Endothelial cell of umbilical vein (primary cell): ENCODE results near the gene ROPN1. TPM values are rescaled to one million over a fixed set of nuclear protein-coding genes. Genes with fewer than 3 reads are reported as not detected.
"Not testable (repeated sequence)": the region's sequence is repeated elsewhere in the genome, so short reads cannot be mapped to it uniquely, and the experiment has no call there.

Experiments used
- BruUV-seq: library from RNA; stranded (reverse); fragments of 400-500 nt; replicated peaks from 2 replicates; lab custom pipeline; 2021; lab: Mats Ljungman, UMichigan
- CTCF ChIA-PET: fragments of 300-600, 350-600 bp; sonication (Branson Sonifier 250); formaldehyde crosslinking; loops from one replicate; lab custom pipeline; 2021; ENCODE audit warnings: antibody characterized with exemption, inconsistent platforms; lab: Charles Lee
- POLR2A ChIA-PET: fragments of 300-600, 350-600 bp; sonication (Branson Sonifier 250); formaldehyde crosslinking; loops from one replicate; lab custom pipeline; 2021; ENCODE audit warnings: antibody characterized with exemption, inconsistent platforms; lab: Charles Lee
- DNase-seq: peaks from one replicate; pipeline ENCODE4 v3.0.0-alpha.2; 2011; ENCODE audit warnings: low read depth, low spot score
- FAIRE-seq: peaks from 2 replicates; lab custom pipeline; 2011; peaks lifted over from hg19 to GRCh38; lab: Jason Lieb, UNC
- H2AFZ ChIP-seq: 2 replicates; pipeline ENCODE4 v1.6.0; 2012; ENCODE audit warnings: low read depth, low read length, control low read depth, inconsistent platforms
- H3K27ac ChIP-seq: 2 replicates; pipeline ENCODE4 v1.5.1; 2011; ENCODE audit warnings: low read depth, mild to moderate bottlenecking, control low read depth, low read length, moderate library complexity; ENCODE audit not compliant: insufficient read depth
- H3K27me3 ChIP-seq, 2 experiments: 2 replicates each; pipeline versions ENCODE4 v1.6.0 to v1.6.1; 2011; ENCODE audit warnings: low read length in 2 of 2, mixed read lengths in 1 of 2; ENCODE audit not compliant: control insufficient read depth in 2 of 2, insufficient read depth in 2 of 2
- H3K36me3 ChIP-seq, 2 experiments: 2 replicates in 1 of 2; 3 replicates in 1 of 2; pipeline ENCODE4 v1.5.1; 2011; ENCODE audit warnings: low read length in 2 of 2, mild to moderate bottlenecking in 1 of 2, moderate library complexity in 1 of 2; ENCODE audit not compliant: control insufficient read depth in 2 of 2, insufficient read depth in 2 of 2; ENCODE audit errors: extremely low read depth in 1 of 2
- H3K4me1 ChIP-seq: 3 replicates; pipeline ENCODE4 v1.5.1; 2011; ENCODE audit warnings: mild to moderate bottlenecking, low read length; ENCODE audit not compliant: control insufficient read depth, insufficient read depth; ENCODE audit errors: extremely low read depth
- H3K4me2 ChIP-seq: 2 replicates; pipeline ENCODE4 v1.6.1; 2011; ENCODE audit warnings: low read length, control low read depth, mixed read lengths; ENCODE audit not compliant: insufficient read depth
- H3K4me3 ChIP-seq, 3 experiments: fragments of 200-600 bp in 1 of 3; sonication (generic), shearing (Covaris generic) in 1 of 3; replicated peaks in 1 of 3; 2 replicates each; pipeline ENCODE4 v1.5.1; 2011 to 2016; ENCODE audit warnings: control low read depth in 3 of 3, low read length in 3 of 3, mild to moderate bottlenecking in 2 of 3, inconsistent platforms in 1 of 3, low read depth in 1 of 3, moderate library complexity in 1 of 3; ENCODE audit not compliant: insufficient read depth in 1 of 3
- H3K79me2 ChIP-seq: 2 replicates; pipeline ENCODE4 v1.6.0; 2012; ENCODE audit warnings: low read length, inconsistent platforms; ENCODE audit not compliant: control insufficient read depth, insufficient read depth
- H3K9ac ChIP-seq: replicated peaks from 2 replicates; pipeline ENCODE3; 2011; ENCODE audit warnings: low read length, control low read depth; ENCODE audit not compliant: insufficient read depth; ENCODE audit errors: extremely low read depth
- H3K9me1 ChIP-seq: replicated peaks from 3 replicates; pipeline ENCODE4 v1.6.0; 2011; ENCODE audit warnings: mild to moderate bottlenecking, low read length; ENCODE audit not compliant: control insufficient read depth, insufficient read depth; ENCODE audit errors: extremely low read depth
- H3K9me3 ChIP-seq: replicated peaks from 2 replicates; pipeline ENCODE4 v1.5.1; 2012; ENCODE audit warnings: low read length, inconsistent platforms; ENCODE audit not compliant: control insufficient read depth, insufficient read depth
- H4K20me1 ChIP-seq: replicated peaks from 2 replicates; pipeline ENCODE3; 2011; ENCODE audit warnings: mild to moderate bottlenecking, low read length; ENCODE audit not compliant: control insufficient read depth, insufficient read depth; ENCODE audit errors: extremely low read depth
- GATA2 ChIP-seq: IDR thresholded peaks from 2 replicates; pipeline ENCODE4 v1.7.0; 2011; ENCODE audit warnings: low read depth, mild to moderate bottlenecking, moderate library complexity, mixed read lengths, low read length; ENCODE audit not compliant: insufficient read length, insufficient read depth
- JUN ChIP-seq: IDR thresholded peaks from 2 replicates; pipeline ENCODE4 v1.6.1; 2011; ENCODE audit warnings: borderline replicate concordance, low read depth; ENCODE audit not compliant: insufficient read length, insufficient read depth
- MYC ChIP-seq: IDR thresholded peaks from one replicate; pipeline ENCODE4 v1.6.1; 2011; ENCODE audit warnings: mild to moderate bottlenecking, low read depth, low read length
- POLR2AphosphoS5 ChIP-seq: IDR thresholded peaks from 2 replicates; pipeline ENCODE4 v1.6.1; 2012; ENCODE audit warnings: low read depth, mild to moderate bottlenecking, control low read depth, low read length, moderate library complexity; ENCODE audit not compliant: insufficient read depth
- dilution Hi-C: fragments of 300-500 bp; cut with MboI; formaldehyde crosslinking; loops from one replicate; pipeline ENCODE4 v1.15.0; 2019; ENCODE audit warnings: low sequenced_read_pairs; ENCODE audit not compliant: extremely low pct_ligation_motif_present
- intact Hi-C: fragments of 100-400 bp; cut with micrococcal nuclease; formaldehyde crosslinking; loops from one replicate; pipeline ENCODE4 v1.10.0; 2022
- polyA plus RNA-seq, 4 experiments: library from polyadenylated mRNA; depleted of rRNA in 3 of 4; stranded (reverse) in 3 of 4; unstranded in 1 of 4; fragments of >200 nt; gene quantifications; 2 replicates each; pipeline versions ENCODE4 v1.2.1 to v1.2.3, GENCODE V29; 2011 to 2012; ENCODE audit warnings: missing spikeins in 1 of 4
- total RNA-seq: library from RNA; stranded (reverse); gene quantifications from 2 replicates; pipeline ENCODE4 v1.2.3, GENCODE V29; 2021
- TF ChIP-seq, protein P1 (sequence below): IDR thresholded peaks from 2 replicates; pipeline ENCODE4 v1.6.1; 2011; ENCODE audit not compliant: insufficient read depth, insufficient read length

Gene ROPN1
- total and polyA plus RNA-seq, 2 donors (not counting 3 experiments of a cell fraction or from before 2014, with no cell fraction given), result not detected

DNA sequence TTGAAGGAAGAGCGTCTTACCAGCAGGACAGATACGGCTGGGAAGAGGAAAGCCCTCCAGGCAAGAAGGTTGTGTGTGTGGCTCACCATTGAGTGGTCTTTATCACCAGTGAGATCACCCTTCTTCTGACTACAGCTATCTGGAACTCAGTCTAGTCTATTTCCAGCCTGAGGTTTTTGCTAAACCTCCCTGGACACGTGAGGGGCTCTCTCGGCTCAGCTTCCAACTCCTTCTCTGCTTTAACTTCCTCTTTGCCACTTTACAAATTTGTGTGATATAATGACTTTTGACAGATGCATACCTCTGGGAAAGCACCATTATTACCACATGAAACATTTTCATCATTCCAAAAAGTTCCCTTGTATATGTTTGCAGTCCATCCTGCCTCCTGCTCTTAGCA is 15.3 kb upstream of the ROPN1 start:
- H3K4me1 ChIP-seq, result no peaks in the 10 kb centered on the region
- no peak for FAIRE-seq
- dilution Hi-C loops, result no loop called here
- no peak overlapping the region for H3K27ac ChIP-seq
- H3K4me3 ChIP-seq, result no peak overlapping the region
- H4K20me1 ChIP-seq, result no peaks in the 10 kb centered on the region
- no peak overlapping the region for H3K4me2 ChIP-seq
- H3K36me3 ChIP-seq, result no peaks in the 10 kb centered on the region
- ChIA-PET CTCF (interaction anchor here (0.9 kb wide), 1 partner anchor 354 kb away, joined by 3 read pairs; no protein-coding TSS in a partner anchor), POLR2A (no interaction called here)
- H3K9ac ChIP-seq, result no peak overlapping the region
- no TSS peak for BruUV-seq
- H3K27me3 ChIP-seq, result peaks cover 1 to 14% of the 10 kb centered on the region in 2 experiments
- intact Hi-C loops, result no loop called here
- no peaks in the 10 kb centered on the region for H3K9me1 ChIP-seq
- TF ChIP-seq, protein P1, sequence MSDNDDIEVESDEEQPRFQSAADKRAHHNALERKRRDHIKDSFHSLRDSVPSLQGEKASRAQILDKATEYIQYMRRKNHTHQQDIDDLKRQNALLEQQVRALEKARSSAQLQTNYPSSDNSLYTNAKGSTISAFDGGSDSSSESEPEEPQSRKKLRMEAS, result no peak
- no peak for TF ChIP-seq MYC
- TF ChIP-seq POLR2AphosphoS5, result no peak
- TF ChIP-seq JUN, result no peak
- TF ChIP-seq GATA2, result no peak
- H3K79me2 ChIP-seq, result no peaks in the 10 kb centered on the region
- no peaks in the 10 kb centered on the region for H3K9me3 ChIP-seq
- no peak for DNase-seq
- H2AFZ ChIP-seq, result no peak overlapping the region

DNA sequence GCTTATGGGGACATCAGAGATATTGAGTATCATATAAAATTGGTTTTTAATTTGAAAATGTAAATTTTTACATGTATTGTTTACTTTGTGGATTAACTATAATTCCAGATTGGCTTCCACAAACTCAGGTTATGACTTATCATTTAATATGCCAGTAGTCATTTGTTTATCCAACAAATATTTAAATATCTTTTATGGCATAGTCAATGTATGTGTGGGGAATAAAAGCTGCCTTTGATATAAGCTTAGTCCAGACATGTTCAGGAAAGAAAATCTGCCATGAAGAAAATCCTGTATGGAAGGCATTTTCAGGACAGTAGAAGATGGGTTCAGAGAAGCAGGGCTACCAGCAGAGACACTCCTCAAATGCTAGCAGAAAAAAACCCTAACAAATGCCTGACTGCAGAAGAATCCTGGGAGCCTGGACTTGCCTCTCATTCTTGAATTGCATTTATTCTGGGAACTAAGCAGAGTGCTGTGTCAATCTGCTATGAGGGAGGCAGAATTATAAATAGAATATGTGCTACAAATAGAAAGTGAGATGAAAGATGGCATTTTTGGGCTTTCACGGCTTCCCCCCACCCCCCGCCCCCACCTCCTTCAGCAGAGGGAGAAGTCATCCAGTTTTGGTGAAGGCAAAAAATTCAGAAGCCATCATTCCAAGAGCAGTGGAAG is 10.6 kb upstream of the ROPN1 start:
- H3K4me3 ChIP-seq, H3K9me1 ChIP-seq, H3K4me1 ChIP-seq, H3K36me3 ChIP-seq, H3K79me2 ChIP-seq, BruUV-seq, H3K9ac ChIP-seq, dilution Hi-C loops, H3K27ac ChIP-seq, intact Hi-C loops, POLR2A ChIA-PET, H4K20me1 ChIP-seq, H2AFZ ChIP-seq, DNase-seq, H3K4me2 ChIP-seq, H3K9me3 ChIP-seq: not testable (repeated sequence)
- peak; percentile 42 for FAIRE-seq
- CTCF ChIA-PET, result interaction anchor here (1.1 kb wide), 1 partner anchor 13 kb away, joined by 3 read pairs; no protein-coding TSS in a partner anchor
- peaks cover 10 to 33% of the 10 kb centered on the region in 2 experiments for H3K27me3 ChIP-seq

DNA sequence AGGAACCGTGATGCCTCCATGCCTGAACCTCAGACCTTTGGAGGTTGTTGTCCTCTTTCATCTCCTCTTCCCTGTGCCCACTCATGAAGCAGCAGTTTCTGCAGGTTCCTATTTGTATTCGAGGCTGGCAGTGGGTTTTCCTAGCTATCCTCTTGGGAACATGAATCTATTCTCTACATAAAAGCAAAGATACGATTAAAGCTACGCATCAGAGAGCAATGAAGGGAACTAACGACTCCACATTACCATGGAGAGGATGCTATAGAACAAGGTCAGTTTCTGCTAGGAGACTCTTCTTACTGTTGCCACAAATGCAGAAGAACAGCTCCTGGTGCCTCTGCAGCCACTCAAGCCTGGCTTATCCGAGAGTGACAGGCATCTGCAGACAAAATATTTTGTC is 9.4 kb upstream of the ROPN1 start:
- intact Hi-C loops, dilution Hi-C loops, H3K9me3 ChIP-seq, H3K4me2 ChIP-seq, FAIRE-seq, BruUV-seq, H3K9me1 ChIP-seq, H3K27ac ChIP-seq, H3K36me3 ChIP-seq, H3K9ac ChIP-seq, H3K79me2 ChIP-seq, DNase-seq, H4K20me1 ChIP-seq, POLR2A ChIA-PET, H3K4me1 ChIP-seq, H3K4me3 ChIP-seq, H2AFZ ChIP-seq: not testable (repeated sequence)
- peaks cover 9 to 40% of the 10 kb centered on the region in 2 experiments for H3K27me3 ChIP-seq
- CTCF ChIA-PET, result interaction anchor here (2.0 kb wide), 1 partner anchor 12 kb away, joined by 4 read pairs; no protein-coding TSS in a partner anchor
